GM21423 (cell line): ENCODE results near the gene RERE.
A peak's percentile ranks its signal among the peaks of the same experiment; 100 is the strongest.

Experiments used
- ATAC-seq: cut with Tn5 transposase; IDR thresholded peaks from one replicate; pipeline ENCODE4 v1.9.1; 2021; ENCODE audit warnings: mild to moderate bottlenecking, moderate library complexity; ENCODE audit not compliant: unreplicated experiment

RERE gene

GRCh38 chr1:8817412-8818324 lies at the start of gene RERE:
TSS of gene RERE (minus strand) at chr1:8817640.
- ATAC-seq: peak; percentile 93

- ATAC-seq: no peak
Observed at GRCh38 chr1:8866792-8867415, 49.5 kb upstream of the RERE start.

GRCh38 chr1:8866173-8866791 lies 48.8 kb upstream of the RERE start:
- ATAC-seq: no peak

- ATAC-seq: no peak
Observed at GRCh38 chr1:8864713-8865344, 47.4 kb upstream of the RERE start.

- no peak for ATAC-seq
Observed at GRCh38 chr1:8863794-8864233, 46.4 kb upstream of the RERE start.

- no peak for ATAC-seq
Observed at GRCh38 chr1:8863138-8863537, 45.7 kb upstream of the RERE start.

GRCh38 chr1:8862528-8862927 lies 45.1 kb upstream of the RERE start:
- ATAC-seq: no peak

GRCh38 chr1:8860738-8861516 lies 43.5 kb upstream of the RERE start:
- no peak for ATAC-seq

- no peak for ATAC-seq
Observed at GRCh38 chr1:8858888-8859706, 41.7 kb upstream of the RERE start.

- no peak for ATAC-seq
Observed at GRCh38 chr1:8858112-8858668, 40.8 kb upstream of the RERE start.

GRCh38 chr1:8856689-8857412 lies 39.4 kb upstream of the RERE start:
- no peak for ATAC-seq

GRCh38 chr1:8854240-8854639 lies 36.8 kb upstream of the RERE start:
- no peak for ATAC-seq

GRCh38 chr1:8851060-8851459 lies 33.6 kb upstream of the RERE start:
- ATAC-seq: no peak

GRCh38 chr1:8848663-8849386 lies 31.4 kb upstream of the RERE start:
- ATAC-seq: peak; percentile 68

- ATAC-seq: no peak
Observed at GRCh38 chr1:8847990-8848389, 30.6 kb upstream of the RERE start.

GRCh38 chr1:8846263-8846662 lies 28.8 kb upstream of the RERE start:
- ATAC-seq: no peak

- no peak for ATAC-seq
Observed at GRCh38 chr1:8845104-8846097, 28.0 kb upstream of the RERE start.
